ENCODE results near the gene ENAH. TPM values are rescaled to one million over a fixed set of nuclear protein-coding genes. Genes with fewer than 3 reads are reported as not detected.
A peak's percentile ranks its signal among the peaks of the same experiment; 100 is the strongest.
"Not testable (repeated sequence)": the region's sequence is repeated elsewhere in the genome, so short reads cannot be mapped to it uniquely, and the experiment has no call there.

The ENAH gene
- total RNA-seq = 0.52 TPM

GRCh38 chr1:225652729-225653462 lies at the start of gene ENAH:
Gene ENAH (minus strand): TSS chr1:225653123. CDS start chr1:225652690, 433 bp downstream.
- H3K9me3 ChIP-seq (ENCODE audit: low read depth, low read length) = no peaks in the 10 kb centered on the region
- peak within 1 kb of the TSS; percentile 35 for H3K4me3 ChIP-seq (ENCODE audit: low read length)
- H3K27me3 ChIP-seq (ENCODE audit: insufficient read depth, low read length) = peaks cover 56% of the 10 kb centered on the region
- peaks cover 17% of the 10 kb centered on the region for H3K4me1 ChIP-seq (ENCODE audit: insufficient read depth, low read length)

GRCh38 chr1:225700889-225701465 lies 48.1 kb upstream of the ENAH start:
- no peak overlapping the region for H3K4me3 ChIP-seq (ENCODE audit: low read length)
- no peaks in the 10 kb centered on the region for H3K4me1 ChIP-seq (ENCODE audit: insufficient read depth, low read length)
- no peaks in the 10 kb centered on the region for H3K9me3 ChIP-seq (ENCODE audit: low read depth, low read length)
- no peaks in the 10 kb centered on the region for H3K27me3 ChIP-seq (ENCODE audit: insufficient read depth, low read length)

GRCh38 chr1:225700164-225700821 lies 47.4 kb upstream of the ENAH start:
- H3K4me3 ChIP-seq (ENCODE audit: low read length) = no peak overlapping the region
- H3K27me3 ChIP-seq (ENCODE audit: insufficient read depth, low read length) = no peaks in the 10 kb centered on the region
- H3K9me3 ChIP-seq (ENCODE audit: low read depth, low read length) = no peaks in the 10 kb centered on the region
- H3K4me1 ChIP-seq (ENCODE audit: insufficient read depth, low read length) = no peaks in the 10 kb centered on the region

GRCh38 chr1:225699336-225699735 lies 46.4 kb upstream of the ENAH start:
- Histone ChIP-seq H3K27me3 (ENCODE audit: insufficient read depth, low read length) (no peaks in the 10 kb centered on the region), H3K9me3 (ENCODE audit: low read depth, low read length) (no peaks in the 10 kb centered on the region), H3K4me1 (ENCODE audit: insufficient read depth, low read length) (no peaks in the 10 kb centered on the region), H3K4me3 (ENCODE audit: low read length) (no peak overlapping the region)

GRCh38 chr1:225698194-225698593 lies 45.3 kb upstream of the ENAH start:
- not testable (repeated sequence) for H3K9me3 ChIP-seq (ENCODE audit: low read depth, low read length); H3K27me3 ChIP-seq (ENCODE audit: insufficient read depth, low read length); H3K4me1 ChIP-seq (ENCODE audit: insufficient read depth, low read length); H3K4me3 ChIP-seq (ENCODE audit: low read length)

- Histone ChIP-seq H3K4me1 (ENCODE audit: insufficient read depth, low read length) (no peaks in the 10 kb centered on the region), H3K4me3 (ENCODE audit: low read length) (no peak overlapping the region), H3K9me3 (ENCODE audit: low read depth, low read length) (no peaks in the 10 kb centered on the region), H3K27me3 (ENCODE audit: insufficient read depth, low read length) (no peaks in the 10 kb centered on the region)
Observed at GRCh38 chr1:225697428-225697827, 44.5 kb upstream of the ENAH start.

GRCh38 chr1:225695578-225696337 lies 42.8 kb upstream of the ENAH start:
- Histone ChIP-seq H3K4me1 (ENCODE audit: insufficient read depth, low read length) (no peaks in the 10 kb centered on the region), H3K9me3 (ENCODE audit: low read depth, low read length) (no peaks in the 10 kb centered on the region), H3K27me3 (ENCODE audit: insufficient read depth, low read length) (no peaks in the 10 kb centered on the region), H3K4me3 (ENCODE audit: low read length) (no peak overlapping the region)

GRCh38 chr1:225694151-225694603 lies 41.3 kb upstream of the ENAH start:
- H3K4me1 ChIP-seq (ENCODE audit: insufficient read depth, low read length) = no peaks in the 10 kb centered on the region
- H3K9me3 ChIP-seq (ENCODE audit: low read depth, low read length) = no peaks in the 10 kb centered on the region
- no peak overlapping the region for H3K4me3 ChIP-seq (ENCODE audit: low read length)

GRCh38 chr1:225693697-225694096 lies 40.8 kb upstream of the ENAH start:
- H3K9me3 ChIP-seq (ENCODE audit: low read depth, low read length); H3K4me3 ChIP-seq (ENCODE audit: low read length); H3K27me3 ChIP-seq (ENCODE audit: insufficient read depth, low read length); H3K4me1 ChIP-seq (ENCODE audit: insufficient read depth, low read length): not testable (repeated sequence)

More at GRCh38 chr1:225694151-225694603, 41.3 kb upstream of the ENAH start:
- no peaks in the 10 kb centered on the region for H3K27me3 ChIP-seq (ENCODE audit: insufficient read depth, low read length)

- Histone ChIP-seq H3K4me1 (ENCODE audit: insufficient read depth, low read length) (peaks cover 4% of the 10 kb centered on the region), H3K9me3 (ENCODE audit: low read depth, low read length) (no peaks in the 10 kb centered on the region), H3K27me3 (ENCODE audit: insufficient read depth, low read length) (no peaks in the 10 kb centered on the region), H3K4me3 (ENCODE audit: low read length) (no peak overlapping the region)
Observed at GRCh38 chr1:225693085-225693696, 40.3 kb upstream of the ENAH start.

GRCh38 chr1:225692517-225692879 lies 39.6 kb upstream of the ENAH start:
- Histone ChIP-seq H3K4me3 (ENCODE audit: low read length) (no peak overlapping the region), H3K9me3 (ENCODE audit: low read depth, low read length) (no peaks in the 10 kb centered on the region), H3K4me1 (ENCODE audit: insufficient read depth, low read length) (peaks cover 6% of the 10 kb centered on the region), H3K27me3 (ENCODE audit: insufficient read depth, low read length) (no peaks in the 10 kb centered on the region)

GRCh38 chr1:225691861-225692516 lies 39.1 kb upstream of the ENAH start:
- Histone ChIP-seq H3K9me3 (ENCODE audit: low read depth, low read length) (no peaks in the 10 kb centered on the region), H3K4me3 (ENCODE audit: low read length) (no peak overlapping the region), H3K27me3 (ENCODE audit: insufficient read depth, low read length) (no peaks in the 10 kb centered on the region), H3K4me1 (ENCODE audit: insufficient read depth, low read length) (peaks cover 6% of the 10 kb centered on the region)

- H3K9me3 ChIP-seq (ENCODE audit: low read depth, low read length) = no peaks in the 10 kb centered on the region
- no peak overlapping the region for H3K4me3 ChIP-seq (ENCODE audit: low read length)
- H3K27me3 ChIP-seq (ENCODE audit: insufficient read depth, low read length) = no peaks in the 10 kb centered on the region
- H3K4me1 ChIP-seq (ENCODE audit: insufficient read depth, low read length) = peaks cover 6% of the 10 kb centered on the region
Observed at GRCh38 chr1:225691377-225691776, 38.5 kb upstream of the ENAH start.

- Histone ChIP-seq H3K9me3 (ENCODE audit: low read depth, low read length) (no peaks in the 10 kb centered on the region), H3K4me1 (ENCODE audit: insufficient read depth, low read length) (peaks cover 6% of the 10 kb centered on the region), H3K4me3 (ENCODE audit: low read length) (no peak overlapping the region), H3K27me3 (ENCODE audit: insufficient read depth, low read length) (no peaks in the 10 kb centered on the region)
Observed at GRCh38 chr1:225689882-225690459, 37.0 kb upstream of the ENAH start.
